GM13977 (cell line): ENCODE data around the gene RPL10A.

ENCODE experiments used
- DNase-seq: peaks from one replicate; pipeline ENCODE4 v3.0.0; 2012; ENCODE audit warnings: low spot score
- in situ Hi-C: fragments of 300-500 bp; cut with MboI; formaldehyde crosslinking; loops from one replicate; pipeline ENCODE4 v1.12.0; 2022; ENCODE audit warnings: low sequenced_read_pairs, low pct_unique_long_range_greater_than_20kb, mixed read lengths, inconsistent platforms; ENCODE audit not compliant: unreplicated experiment
- TF ChIP-seq, protein P1 (sequence below): IDR thresholded peaks from 2 replicates; pipeline ENCODE4 v1.5.1; 2012; ENCODE audit warnings: mild to moderate bottlenecking, control low read depth; ENCODE audit not compliant: insufficient read depth; ENCODE audit errors: extremely low read depth, missing control alignments

Gene RPL10A

DNA sequence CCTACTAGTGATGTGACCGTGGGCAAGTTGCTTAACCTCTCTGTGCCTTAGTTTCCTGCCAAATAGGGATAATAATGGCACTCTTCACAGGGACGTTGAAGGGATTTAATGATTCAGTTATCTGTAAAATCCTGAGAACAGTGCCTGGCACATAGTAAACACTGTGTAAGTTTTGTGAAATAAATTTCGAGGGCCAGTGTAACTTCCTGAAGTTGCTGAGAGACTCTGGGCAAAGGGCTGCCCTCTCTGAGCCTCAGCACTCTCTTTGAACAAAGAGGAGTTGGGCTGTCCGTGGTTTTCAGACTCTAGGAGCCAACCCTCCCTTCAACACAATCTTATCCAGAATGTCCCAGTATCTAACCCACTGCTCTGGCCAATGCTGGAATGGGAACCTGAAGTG, 31.2 kb downstream of the RPL10A start:
- TF ChIP-seq, protein P1, sequence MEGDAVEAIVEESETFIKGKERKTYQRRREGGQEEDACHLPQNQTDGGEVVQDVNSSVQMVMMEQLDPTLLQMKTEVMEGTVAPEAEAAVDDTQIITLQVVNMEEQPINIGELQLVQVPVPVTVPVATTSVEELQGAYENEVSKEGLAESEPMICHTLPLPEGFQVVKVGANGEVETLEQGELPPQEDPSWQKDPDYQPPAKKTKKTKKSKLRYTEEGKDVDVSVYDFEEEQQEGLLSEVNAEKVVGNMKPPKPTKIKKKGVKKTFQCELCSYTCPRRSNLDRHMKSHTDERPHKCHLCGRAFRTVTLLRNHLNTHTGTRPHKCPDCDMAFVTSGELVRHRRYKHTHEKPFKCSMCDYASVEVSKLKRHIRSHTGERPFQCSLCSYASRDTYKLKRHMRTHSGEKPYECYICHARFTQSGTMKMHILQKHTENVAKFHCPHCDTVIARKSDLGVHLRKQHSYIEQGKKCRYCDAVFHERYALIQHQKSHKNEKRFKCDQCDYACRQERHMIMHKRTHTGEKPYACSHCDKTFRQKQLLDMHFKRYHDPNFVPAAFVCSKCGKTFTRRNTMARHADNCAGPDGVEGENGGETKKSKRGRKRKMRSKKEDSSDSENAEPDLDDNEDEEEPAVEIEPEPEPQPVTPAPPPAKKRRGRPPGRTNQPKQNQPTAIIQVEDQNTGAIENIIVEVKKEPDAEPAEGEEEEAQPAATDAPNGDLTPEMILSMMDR = no peak
- in situ Hi-C loops = no loop called here
- no peak for DNase-seq

DNA sequence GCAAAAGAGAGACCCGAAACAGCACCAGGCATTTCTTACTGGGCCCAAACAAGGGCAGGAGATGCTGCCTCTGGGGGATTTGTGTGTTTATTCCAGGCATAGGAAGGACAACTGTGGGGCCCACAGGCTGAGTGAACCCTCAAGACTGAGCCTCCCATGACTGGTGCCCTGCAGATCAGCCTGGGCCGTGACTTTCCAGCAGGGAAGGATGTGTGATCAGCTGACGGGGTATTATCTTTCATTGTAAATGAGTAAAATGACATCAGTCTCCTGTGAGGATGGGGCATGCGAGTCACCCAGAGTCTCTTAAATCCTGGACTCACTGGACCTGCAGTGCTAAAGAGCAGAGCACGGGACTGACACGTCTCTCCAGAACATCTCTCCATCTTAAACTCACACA, 32.6 kb downstream of the RPL10A start:
- in situ Hi-C loops = no loop called here
- TF ChIP-seq, protein P1 = no peak
- no peak for DNase-seq

DNA sequence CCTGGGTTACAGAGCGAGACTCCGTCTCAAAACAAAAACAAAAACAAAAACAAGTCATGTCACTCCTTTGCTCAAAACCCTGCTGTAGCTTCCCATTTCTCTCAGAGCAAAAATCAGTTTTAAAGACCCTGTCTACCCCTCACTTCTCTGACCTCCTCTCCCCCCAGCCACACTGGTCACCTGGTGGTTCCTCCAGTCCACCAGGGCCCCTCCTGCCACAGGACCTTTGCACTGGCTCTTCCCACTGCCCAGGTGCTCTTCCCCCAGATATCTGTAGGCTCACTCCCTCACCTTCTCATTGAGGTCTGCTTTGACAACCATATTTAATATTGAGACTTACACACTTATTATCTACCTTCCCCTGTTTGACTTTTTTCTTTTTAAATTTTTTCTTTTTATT, 33.6 kb downstream of the RPL10A start:
- TF ChIP-seq, protein P1 = no peak
- DNase-seq = no peak
- in situ Hi-C loops = no loop called here

- DNase-seq = no peak
- TF ChIP-seq, protein P1 = no peak
- in situ Hi-C loops = no loop called here
These were observed 35.3 kb downstream of the RPL10A start for GRCh38 chr6:35503534-35503933.

- no peak for DNase-seq
- TF ChIP-seq, protein P1 = no peak
- in situ Hi-C loops = no loop called here
These were observed 37.8 kb downstream of the RPL10A start for GRCh38 chr6:35505999-35506412.

DNA sequence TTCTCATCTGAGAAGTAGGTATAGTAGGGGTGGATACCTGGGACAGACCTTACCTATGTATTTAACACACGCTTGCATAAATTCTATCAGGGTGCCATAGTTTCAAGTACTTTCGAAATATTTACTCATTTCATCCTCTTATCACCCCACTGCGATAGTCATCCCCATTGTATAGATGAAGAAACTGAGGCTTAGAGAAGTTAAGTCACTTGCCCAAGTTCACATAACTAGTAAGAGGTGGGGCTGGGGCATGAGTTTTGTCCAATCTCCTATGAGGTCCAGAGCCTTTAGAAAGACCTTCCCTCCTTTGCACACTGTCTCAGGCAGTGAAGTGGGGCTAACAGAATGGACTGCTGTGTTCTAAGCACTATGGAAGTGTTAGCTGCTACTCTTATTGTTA, 38.3 kb downstream of the RPL10A start:
- TF ChIP-seq, protein P1 = no peak
- no peak for DNase-seq
- in situ Hi-C loops = no loop called here

- TF ChIP-seq, protein P1 = no peak
- in situ Hi-C loops = no loop called here
- DNase-seq = no peak
These were observed 39.0 kb downstream of the RPL10A start for GRCh38 chr6:35507221-35507620.
